GM21529 (cell line): ENCODE data around the gene TPPP.
"Not testable (repeated sequence)": the region's sequence is repeated elsewhere in the genome, so short reads cannot be mapped to it uniquely, and the experiment has no call there.

Source experiments
- ATAC-seq: cut with Tn5 transposase; IDR thresholded peaks from one replicate; pipeline ENCODE4 v1.9.1; 2021; ENCODE audit not compliant: unreplicated experiment

Gene TPPP

DNA sequence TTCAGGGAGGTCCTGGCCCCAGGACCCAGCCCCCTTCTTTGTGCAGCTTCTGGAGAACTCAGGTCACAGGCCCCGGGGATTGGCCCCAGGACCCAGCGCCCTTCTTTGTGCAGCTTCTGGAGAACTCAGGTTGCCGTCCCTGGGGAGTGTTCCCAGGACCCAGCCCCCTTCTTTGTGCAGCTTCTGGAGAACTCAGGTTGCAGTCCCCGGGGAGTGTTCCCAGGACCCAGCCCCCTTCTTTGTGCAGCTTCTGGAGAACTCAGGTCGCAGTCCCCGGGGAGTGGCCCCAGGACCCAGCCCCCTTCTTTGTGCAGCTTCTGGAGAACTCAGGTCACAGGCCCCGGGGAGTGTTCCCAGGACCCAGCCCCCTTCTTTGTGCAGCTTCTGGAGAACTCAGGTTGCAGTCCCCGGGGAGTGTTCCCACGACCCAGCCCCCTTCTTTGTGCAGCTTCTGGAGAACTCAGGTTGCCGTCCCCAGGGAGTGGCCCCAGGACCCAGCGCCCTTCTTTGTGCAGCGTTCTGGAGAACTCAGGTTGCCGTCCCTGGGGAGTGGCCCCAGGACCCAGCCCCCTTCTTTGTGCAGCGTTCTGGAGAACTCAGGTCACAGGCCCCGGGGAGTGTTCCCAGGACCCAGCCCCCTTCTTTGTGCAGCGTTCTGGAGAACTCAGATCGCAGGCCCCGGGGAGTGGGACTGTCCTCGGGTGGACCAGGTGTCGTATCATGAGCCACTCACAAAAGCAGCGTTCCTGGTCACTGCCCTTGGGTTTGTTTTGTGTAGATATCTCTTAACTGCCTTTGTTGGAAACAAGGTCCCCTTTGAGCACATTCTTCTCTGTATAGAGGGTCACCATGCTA, 64.6 kb downstream of the TPPP start:
- ATAC-seq: not testable (repeated sequence)

DNA sequence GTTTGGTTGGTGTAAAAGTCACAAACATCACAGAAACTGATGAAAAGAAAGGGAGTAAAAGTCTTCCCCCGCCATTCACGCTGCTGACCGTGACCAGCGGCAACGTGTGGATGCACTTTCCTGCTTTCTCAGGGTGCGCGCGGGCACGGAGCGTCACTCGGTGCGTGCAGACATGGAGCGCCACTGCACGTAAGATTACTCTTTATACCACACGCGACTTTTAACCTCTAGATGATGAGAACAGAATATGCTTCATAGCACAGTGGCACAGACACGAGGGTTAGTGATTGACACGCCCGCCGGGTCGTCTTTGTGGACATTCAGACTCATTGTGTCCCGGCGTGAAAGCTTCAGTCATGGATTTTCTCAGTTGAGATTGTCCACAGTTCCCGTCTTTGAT, 65.3 kb downstream of the TPPP start:
- no peak for ATAC-seq

- no peak for ATAC-seq
Measured at GRCh38 chr5:626850-627249, 66.3 kb downstream of the TPPP start.

GRCh38 chr5:625516-625915, 67.6 kb downstream of the TPPP start:
- no peak for ATAC-seq

GRCh38 chr5:624951-625230, 68.3 kb downstream of the TPPP start:
- no peak for ATAC-seq

DNA sequence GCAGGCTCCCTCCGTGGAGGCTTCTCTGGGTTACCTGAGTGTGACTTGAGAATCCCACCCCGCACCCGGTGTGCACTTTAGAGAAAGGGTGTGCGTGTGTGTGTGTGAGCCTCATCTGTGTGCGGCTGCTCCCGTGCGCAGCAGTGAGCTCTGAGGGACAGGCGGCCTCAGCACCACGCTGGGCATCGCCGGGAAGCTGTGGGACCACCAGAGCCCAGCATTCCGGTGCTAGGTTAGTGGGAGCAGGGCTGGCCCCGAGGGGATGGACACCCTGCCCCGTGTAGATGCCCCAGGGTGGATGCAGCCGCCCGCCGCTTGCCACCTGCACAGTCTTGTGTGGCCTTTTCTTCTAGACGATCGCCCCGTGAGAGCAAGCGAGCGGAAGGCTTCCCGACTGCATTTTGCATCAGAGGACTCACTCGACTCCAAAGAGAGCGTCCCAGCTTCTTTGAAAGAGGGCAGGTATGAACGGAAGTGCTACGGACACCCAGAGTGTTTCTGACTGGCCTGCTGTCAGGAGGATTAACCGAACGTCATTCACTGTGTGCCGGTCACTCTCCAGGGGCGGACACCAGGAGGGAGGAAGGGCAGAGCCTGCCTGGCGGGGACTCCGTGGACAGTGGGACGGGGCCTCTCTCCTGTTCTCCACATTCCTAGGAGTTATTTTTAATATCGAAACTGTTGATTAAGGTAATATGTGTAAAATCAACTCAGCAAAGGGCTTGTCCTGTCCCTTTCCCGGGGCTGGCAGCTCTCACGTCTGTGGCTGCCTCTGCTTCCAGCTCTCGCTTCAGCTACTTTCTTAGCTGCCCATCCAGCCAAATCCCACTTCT, 68.8 kb downstream of the TPPP start:
- no peak for ATAC-seq

DNA sequence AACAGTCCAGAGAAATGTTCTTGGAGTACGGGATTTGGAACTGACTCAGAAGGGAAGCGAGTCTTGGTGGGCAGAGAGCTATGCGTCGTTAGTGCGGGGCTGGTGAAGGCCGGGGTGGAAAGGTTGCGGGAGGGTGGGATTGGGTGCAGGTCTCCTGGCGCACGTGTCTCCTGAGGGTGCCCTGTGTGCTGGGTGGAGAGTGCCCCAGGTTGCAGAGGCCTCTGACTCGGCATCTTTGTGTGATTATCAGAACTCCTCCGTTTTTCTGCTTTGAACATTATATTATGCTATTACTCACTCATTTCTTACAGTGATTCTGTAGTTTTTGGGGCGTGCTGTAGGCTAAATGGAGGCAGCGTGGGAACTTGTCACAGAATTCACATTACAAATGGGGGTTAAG, 69.6 kb downstream of the TPPP start:
- ATAC-seq: no peak

DNA sequence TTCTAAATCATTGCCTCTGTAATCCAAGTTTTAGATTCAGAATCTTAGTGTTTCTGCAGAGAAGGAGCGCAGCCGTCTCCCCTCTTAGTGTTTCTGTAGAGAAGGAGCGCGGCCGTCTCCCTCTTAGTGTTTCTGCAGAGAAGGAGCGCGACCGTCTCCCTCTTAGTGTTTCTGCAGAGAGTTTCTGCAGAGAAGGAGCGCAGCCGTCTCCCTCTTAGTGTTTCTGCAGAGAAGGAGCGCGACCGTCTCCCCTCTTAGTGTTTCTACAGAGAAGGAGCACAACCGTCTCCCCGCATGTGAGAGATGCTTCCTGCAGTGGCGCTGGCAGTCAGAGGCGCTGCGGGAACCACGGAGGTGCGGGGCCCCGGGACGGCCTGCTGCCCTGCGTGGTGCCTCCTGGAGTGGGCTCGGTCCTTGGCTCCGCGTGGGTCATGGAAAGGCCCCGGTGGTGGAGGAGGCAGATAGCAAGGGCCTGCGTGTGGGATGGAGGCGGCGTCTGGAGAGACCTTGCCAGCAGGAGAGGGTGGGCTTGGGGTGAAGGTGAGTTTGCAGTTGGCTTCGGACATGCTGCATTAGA, 70.1 kb downstream of the TPPP start:
- ATAC-seq: no peak

- no peak for ATAC-seq
Measured at GRCh38 chr5:622359-622758, 70.8 kb downstream of the TPPP start.

DNA sequence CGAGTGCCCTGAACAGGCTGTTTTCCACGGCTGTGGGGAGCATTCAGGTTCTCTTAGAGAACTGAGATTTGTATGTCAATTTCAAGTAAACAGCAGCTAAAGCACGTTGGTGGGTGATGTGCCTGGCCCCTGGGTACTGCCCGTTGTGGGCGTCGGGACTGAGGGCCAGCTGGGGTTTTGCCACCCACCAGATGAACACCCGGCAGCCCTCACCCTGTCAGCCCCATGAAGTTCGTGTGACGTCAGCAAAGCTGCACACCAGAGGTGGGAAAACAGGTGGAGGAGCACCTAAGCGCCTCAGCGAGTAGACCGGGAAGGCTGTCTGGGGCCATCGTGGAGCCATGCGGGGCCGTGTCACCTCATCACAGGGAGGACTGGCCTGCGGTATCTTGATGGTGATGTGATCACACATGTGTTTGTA, 71.8 kb downstream of the TPPP start:
- ATAC-seq: no peak

DNA sequence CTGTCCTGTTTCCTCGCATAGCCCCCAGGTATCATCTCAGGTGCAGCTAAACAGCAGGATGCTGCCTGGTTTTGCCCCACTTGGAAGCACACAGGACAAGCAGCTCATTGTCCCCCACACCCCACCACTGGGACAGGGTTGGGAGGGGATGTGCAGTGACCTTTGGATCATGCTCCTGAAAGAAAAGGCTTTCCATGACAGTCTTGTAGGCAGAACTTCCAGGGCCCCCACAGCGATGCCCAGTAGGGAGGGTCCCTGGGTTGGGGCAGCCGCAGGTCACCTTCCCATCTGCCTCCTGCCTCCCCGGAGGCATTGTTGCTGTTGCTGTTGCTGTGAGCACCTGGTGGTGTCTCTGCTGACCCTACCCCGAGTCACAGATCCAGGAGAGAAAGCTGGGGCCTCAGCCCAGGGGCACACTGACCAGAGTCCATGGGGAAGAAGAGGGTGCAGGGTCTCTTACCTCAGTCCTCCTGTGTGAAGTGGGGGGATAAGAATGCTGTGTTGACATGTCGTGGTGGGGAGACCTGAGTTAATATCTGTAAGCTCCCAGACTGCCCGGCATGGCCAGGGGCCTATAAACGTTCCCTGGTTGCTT, 72.5 kb downstream of the TPPP start:
- no peak for ATAC-seq

- ATAC-seq: no peak
Measured at GRCh38 chr5:620152-620551, 73.0 kb downstream of the TPPP start.

GRCh38 chr5:619444-619843, 73.7 kb downstream of the TPPP start:
- ATAC-seq: no peak

DNA sequence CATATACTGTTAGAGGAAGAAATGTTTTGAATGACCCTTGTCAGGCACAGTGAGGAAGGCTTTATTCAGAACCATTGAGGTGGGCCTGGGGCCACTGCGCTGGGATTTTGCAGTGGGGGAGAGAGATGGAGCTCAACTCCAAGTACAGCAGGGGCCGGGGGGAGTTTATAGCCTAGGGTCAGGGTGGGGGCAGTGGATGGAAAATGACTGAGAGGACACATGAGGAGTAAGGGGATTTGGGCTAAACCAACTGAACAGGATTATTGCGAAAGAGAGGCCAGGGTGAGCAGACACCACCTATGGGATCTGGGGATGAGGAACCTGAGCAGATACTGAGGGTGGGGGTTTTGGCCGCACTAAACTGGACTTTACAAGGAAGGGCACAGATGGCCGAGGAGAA, 74.7 kb downstream of the TPPP start:
- no peak for ATAC-seq

DNA sequence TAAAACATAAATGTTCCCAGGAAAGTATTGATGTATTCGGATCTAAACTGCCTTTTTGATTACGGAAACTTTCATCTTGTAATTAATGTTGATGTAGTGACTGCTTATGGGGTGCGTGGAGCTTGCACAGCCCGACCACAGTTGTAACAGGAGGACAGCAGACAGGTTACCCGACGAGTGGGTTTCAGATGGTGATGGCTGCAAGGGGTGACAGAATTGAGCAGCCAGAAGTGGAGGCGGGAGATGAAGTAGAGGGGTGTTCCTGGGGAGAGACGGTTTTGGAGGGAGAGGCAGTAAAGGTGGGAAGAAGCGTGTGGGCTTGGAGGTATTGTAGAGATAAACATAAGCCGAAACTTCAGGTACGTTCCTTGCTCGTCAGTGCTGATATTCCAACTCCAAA, 75.3 kb downstream of the TPPP start:
- no peak for ATAC-seq

DNA sequence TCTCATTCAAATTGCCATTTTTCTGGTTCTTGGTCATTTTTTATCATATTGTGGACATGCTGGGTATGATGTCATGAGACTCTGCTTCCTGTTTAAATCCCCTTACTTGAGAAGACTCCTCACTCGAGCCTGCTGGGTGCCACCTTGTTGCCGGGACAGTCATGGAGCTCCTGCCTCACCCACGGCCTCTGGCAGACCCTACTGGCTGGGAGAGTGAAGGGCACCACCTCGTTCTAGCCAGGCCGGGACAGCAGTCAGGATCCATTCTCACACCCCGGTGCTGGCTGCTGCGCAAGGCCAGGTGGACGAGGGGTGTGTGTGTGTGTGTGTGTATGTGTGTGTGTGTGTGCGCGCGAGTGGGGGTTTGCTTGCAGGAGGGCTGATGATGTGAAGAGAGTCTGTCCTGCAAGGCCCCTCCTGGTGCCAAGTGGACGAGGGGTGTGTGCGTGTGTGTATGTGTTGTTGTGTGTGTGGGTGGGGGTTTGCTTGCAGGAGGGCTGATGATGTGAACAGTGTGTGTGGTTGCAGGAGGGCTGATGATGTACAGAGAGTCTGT, 76.6 kb downstream of the TPPP start:
- no peak for ATAC-seq

GRCh38 chr5:612498-613424, 80.4 kb downstream of the TPPP start:
- ATAC-seq: peak; percentile 25

DNA sequence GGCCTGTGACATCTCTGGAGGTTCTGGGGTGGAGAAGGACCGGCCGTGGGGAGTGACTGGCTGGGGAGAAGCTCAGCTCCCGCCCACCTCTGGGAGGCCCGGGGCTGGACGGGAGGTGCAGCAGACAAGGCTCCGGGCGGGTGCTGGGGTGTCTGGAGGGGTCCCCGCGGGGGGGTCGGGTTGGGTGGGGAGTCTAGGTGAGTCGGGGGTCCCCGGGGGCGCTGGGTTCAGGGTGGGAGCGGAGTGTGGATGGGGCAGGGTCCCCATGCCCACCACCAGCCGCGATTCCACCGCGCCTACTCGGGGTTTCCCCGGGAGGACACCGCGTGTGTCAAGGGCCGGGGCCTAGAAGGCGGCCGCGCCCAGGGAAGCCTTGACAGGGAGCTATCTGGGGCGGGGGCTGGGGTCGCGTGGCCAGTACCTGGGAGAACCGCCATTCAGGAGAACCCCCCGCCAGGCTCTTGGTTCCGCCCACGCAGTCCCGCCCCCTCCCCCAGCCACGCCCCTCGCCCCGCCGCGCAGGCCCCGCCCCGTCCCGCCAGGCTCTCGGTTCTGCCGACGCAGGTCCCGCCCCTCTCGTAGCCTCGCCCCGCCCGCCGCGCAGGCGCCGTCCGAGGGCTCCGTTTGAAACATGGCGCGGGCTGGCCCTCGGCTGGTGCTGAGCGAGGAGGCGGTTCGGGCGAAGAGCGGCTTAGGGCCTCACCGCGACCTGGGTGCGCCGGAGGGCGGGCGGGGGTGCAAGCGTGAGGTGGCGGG, 81.2 kb downstream of the TPPP start, which contains the start of gene CEP72:
TSS of gene CEP72 (plus strand) at position 610 of the 756 bp plus-strand sequence. CDS start at position 632, 22 bp downstream.
- ATAC-seq: peak; percentile 79
